ENCODE measurements around the gene SFRP5. TPM values are rescaled to one million over a fixed set of nuclear protein-coding genes. Genes with fewer than 3 reads are reported as not detected.

The SFRP5 gene
- total RNA-seq, 1 donor, result 0.52 TPM

- H3K4me3 ChIP-seq (ENCODE audit: low read length), result no peak overlapping the region
Measured at GRCh38 chr10:97740613-97741012, 31.2 kb downstream of the SFRP5 start.

GRCh38 chr10:97738616-97739015 is 33.2 kb downstream of the SFRP5 start:
- Histone ChIP-seq H3K4me1 (ENCODE audit: insufficient read depth, low read length) (peaks cover 33% of the 10 kb centered on the region), H3K27me3 (ENCODE audit: insufficient read depth, low read length) (no peaks in the 10 kb centered on the region), H3K4me3 (ENCODE audit: low read length) (no peak overlapping the region), H3K9me3 (ENCODE audit: low read depth, low read length) (no peaks in the 10 kb centered on the region)

More at GRCh38 chr10:97740613-97741012, 31.2 kb downstream of the SFRP5 start:
- Histone ChIP-seq H3K27me3 (ENCODE audit: insufficient read depth, low read length) (no peaks in the 10 kb centered on the region), H3K9me3 (ENCODE audit: low read depth, low read length) (no peaks in the 10 kb centered on the region), H3K4me1 (ENCODE audit: insufficient read depth, low read length) (peaks cover 33% of the 10 kb centered on the region)

DNA sequence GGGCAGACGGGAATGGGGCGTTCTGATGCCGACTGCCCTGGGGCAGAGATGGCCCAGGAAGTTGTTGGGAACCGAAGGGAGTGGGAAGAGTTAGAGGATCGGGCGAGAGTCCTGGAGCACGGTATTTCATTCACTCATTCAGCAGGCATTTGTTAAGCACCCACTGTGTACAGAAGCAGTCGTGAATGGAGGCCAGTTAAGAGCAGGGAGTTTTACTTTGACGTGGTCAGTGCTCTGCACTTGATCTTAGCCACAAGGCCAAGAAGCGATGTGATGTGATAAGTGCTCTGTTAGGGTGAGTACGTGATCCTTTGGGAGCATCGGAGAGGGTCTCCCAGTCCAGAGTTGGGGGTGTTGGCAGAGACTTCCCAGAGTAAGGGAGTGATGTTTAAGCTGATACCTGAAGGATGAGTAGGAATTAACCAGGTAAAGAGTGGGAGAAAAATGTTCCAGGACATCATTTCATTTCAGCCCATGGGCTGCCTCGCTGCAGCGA is 34.0 kb downstream of the SFRP5 start:
- Histone ChIP-seq H3K4me3 (ENCODE audit: low read length) (peak overlapping the region; percentile 97), H3K9me3 (ENCODE audit: low read depth, low read length) (no peaks in the 10 kb centered on the region), H3K4me1 (ENCODE audit: insufficient read depth, low read length) (peaks cover 33% of the 10 kb centered on the region), H3K27me3 (ENCODE audit: insufficient read depth, low read length) (no peaks in the 10 kb centered on the region)

DNA sequence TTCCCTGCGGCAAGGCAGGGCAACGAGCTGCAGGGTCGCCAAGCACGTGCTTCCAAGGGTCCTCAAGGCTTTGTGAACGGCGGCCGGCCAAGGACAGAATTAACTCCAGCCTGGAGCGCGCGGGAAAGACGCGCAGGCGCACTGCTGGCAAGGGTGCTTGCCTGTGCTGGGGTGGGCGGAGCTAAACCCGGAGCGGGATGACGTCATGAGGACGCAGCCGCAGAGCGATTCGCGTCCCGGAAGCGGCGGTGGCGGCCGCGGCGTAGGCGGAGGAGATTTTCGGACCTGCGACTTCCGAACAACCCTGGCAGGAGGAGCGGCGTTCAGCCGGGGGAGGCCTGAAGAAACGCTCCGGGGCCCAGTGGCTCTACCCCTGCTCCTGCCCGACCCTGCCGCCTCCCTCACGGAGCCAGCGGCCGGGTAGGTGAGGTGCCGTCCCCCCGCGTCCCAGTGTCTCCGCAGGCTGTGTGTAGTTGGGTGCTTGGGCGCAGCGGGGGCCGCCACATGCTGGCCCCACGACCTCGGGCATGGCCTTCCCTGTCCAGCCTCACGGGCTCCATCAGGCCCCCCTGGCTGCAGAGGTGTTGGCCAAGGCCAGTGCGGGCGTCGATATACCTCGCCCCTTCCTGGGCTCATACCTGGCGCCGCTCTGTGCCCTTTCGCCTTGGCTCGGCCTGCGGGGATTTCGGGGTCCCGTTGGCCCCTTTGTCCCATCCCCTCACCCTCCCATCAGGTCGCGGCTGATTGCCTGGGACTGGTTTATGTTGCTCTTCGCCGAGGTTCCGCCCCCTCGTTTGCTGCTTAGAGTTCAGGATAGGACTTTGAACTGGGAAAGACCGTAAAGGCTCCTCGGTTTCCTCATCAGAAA is 34.7 kb downstream of the SFRP5 start, which contains the start of gene ZFYVE27:
TSS of gene ZFYVE27 (plus strand) at position 227 of the 868 bp plus-strand sequence. CDS start 1,350 bp downstream, outside the sequence.
- peak within 1 kb of the TSS; percentile 97 for H3K4me3 ChIP-seq (ENCODE audit: low read length)
- no peaks in the 10 kb centered on the region for H3K27me3 ChIP-seq (ENCODE audit: insufficient read depth, low read length)
- H3K4me1 ChIP-seq (ENCODE audit: insufficient read depth, low read length), result peaks cover 33% of the 10 kb centered on the region
- no peaks in the 10 kb centered on the region for H3K9me3 ChIP-seq (ENCODE audit: low read depth, low read length)

- Histone ChIP-seq H3K9me3 (ENCODE audit: low read depth, low read length) (no peaks in the 10 kb centered on the region), H3K4me3 (ENCODE audit: low read length) (peak overlapping the region; percentile 97), H3K4me1 (ENCODE audit: insufficient read depth, low read length) (peaks cover 33% of the 10 kb centered on the region), H3K27me3 (ENCODE audit: insufficient read depth, low read length) (no peaks in the 10 kb centered on the region)
Measured at GRCh38 chr10:97736403-97736901, 35.3 kb downstream of the SFRP5 start.

- no peak overlapping the region for H3K4me3 ChIP-seq (ENCODE audit: low read length)
- H3K27me3 ChIP-seq (ENCODE audit: insufficient read depth, low read length), result no peaks in the 10 kb centered on the region
- peaks cover 20% of the 10 kb centered on the region for H3K4me1 ChIP-seq (ENCODE audit: insufficient read depth, low read length)
- no peaks in the 10 kb centered on the region for H3K9me3 ChIP-seq (ENCODE audit: low read depth, low read length)
Measured at GRCh38 chr10:97734021-97734420, 37.8 kb downstream of the SFRP5 start.

- Histone ChIP-seq H3K4me3 (ENCODE audit: low read length) (no peak overlapping the region), H3K27me3 (ENCODE audit: insufficient read depth, low read length) (no peaks in the 10 kb centered on the region), H3K4me1 (ENCODE audit: insufficient read depth, low read length) (peaks cover 14% of the 10 kb centered on the region), H3K9me3 (ENCODE audit: low read depth, low read length) (no peaks in the 10 kb centered on the region)
Measured at GRCh38 chr10:97733256-97733655, 38.5 kb downstream of the SFRP5 start.

DNA sequence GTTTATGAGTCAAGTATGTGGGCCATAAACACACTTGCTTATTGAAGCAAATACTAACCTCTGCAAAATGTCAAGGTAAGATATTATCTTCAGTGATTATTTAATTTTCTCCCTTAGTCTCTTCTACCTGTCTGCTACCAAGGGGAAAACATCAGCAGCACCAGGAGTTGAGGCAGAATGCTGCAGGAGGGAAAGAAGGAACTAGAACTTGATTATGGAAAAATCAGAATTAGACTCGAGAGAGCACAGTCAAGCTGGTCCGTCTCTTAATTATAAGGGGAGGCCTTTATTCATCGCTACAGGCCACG is 39.8 kb downstream of the SFRP5 start:
- no peaks in the 10 kb centered on the region for H3K27me3 ChIP-seq (ENCODE audit: insufficient read depth, low read length)
- H3K9me3 ChIP-seq (ENCODE audit: low read depth, low read length), result no peaks in the 10 kb centered on the region
- H3K4me1 ChIP-seq (ENCODE audit: insufficient read depth, low read length), result peaks cover 5% of the 10 kb centered on the region
- no peak overlapping the region for H3K4me3 ChIP-seq (ENCODE audit: low read length)

- Histone ChIP-seq H3K4me1 (ENCODE audit: insufficient read depth, low read length) (peaks cover 1% of the 10 kb centered on the region), H3K4me3 (ENCODE audit: low read length) (no peak overlapping the region), H3K27me3 (ENCODE audit: insufficient read depth, low read length) (no peaks in the 10 kb centered on the region), H3K9me3 (ENCODE audit: low read depth, low read length) (no peaks in the 10 kb centered on the region)
Measured at GRCh38 chr10:97731346-97732051, 40.3 kb downstream of the SFRP5 start.

- Histone ChIP-seq H3K9me3 (ENCODE audit: low read depth, low read length) (no peaks in the 10 kb centered on the region), H3K4me3 (ENCODE audit: low read length) (no peak overlapping the region), H3K4me1 (ENCODE audit: insufficient read depth, low read length) (no peaks in the 10 kb centered on the region), H3K27me3 (ENCODE audit: insufficient read depth, low read length) (no peaks in the 10 kb centered on the region)
Measured at GRCh38 chr10:97729014-97729413, 42.8 kb downstream of the SFRP5 start.

GRCh38 chr10:97726636-97727178 is 45.1 kb downstream of the SFRP5 start:
- H3K9me3 ChIP-seq (ENCODE audit: low read depth, low read length), result no peaks in the 10 kb centered on the region
- H3K4me1 ChIP-seq (ENCODE audit: insufficient read depth, low read length), result no peaks in the 10 kb centered on the region
- H3K4me3 ChIP-seq (ENCODE audit: low read length), result no peak overlapping the region
- no peaks in the 10 kb centered on the region for H3K27me3 ChIP-seq (ENCODE audit: insufficient read depth, low read length)

- H3K9me3 ChIP-seq (ENCODE audit: low read depth, low read length), result no peaks in the 10 kb centered on the region
- H3K27me3 ChIP-seq (ENCODE audit: insufficient read depth, low read length), result no peaks in the 10 kb centered on the region
- H3K4me3 ChIP-seq (ENCODE audit: low read length), result no peak overlapping the region
- H3K4me1 ChIP-seq (ENCODE audit: insufficient read depth, low read length), result no peaks in the 10 kb centered on the region
Measured at GRCh38 chr10:97724341-97724941, 47.4 kb downstream of the SFRP5 start.

DNA sequence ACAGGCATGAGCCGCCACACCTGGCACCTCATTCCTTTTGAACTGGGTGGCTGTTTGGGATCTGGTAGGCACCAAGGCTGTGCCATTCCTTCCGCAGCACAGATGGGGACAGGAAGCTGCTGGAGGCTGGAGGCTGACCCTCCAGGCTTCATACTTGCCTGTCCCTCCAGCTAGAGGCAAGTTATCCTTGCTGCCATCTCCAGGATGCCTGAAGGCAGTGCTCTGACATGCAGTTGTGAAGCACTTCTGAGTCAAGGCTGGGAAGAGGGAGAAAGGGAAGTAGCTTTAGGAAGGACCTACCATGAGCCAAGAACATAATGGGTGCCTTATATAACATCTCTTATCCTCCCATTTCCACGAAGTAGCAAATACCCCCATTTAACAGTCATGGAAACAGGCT is 48.8 kb downstream of the SFRP5 start:
- H3K9me3 ChIP-seq (ENCODE audit: low read depth, low read length), result no peaks in the 10 kb centered on the region
- no peaks in the 10 kb centered on the region for H3K27me3 ChIP-seq (ENCODE audit: insufficient read depth, low read length)
- peaks cover 12% of the 10 kb centered on the region for H3K4me1 ChIP-seq (ENCODE audit: insufficient read depth, low read length)
- H3K4me3 ChIP-seq (ENCODE audit: low read length), result no peak overlapping the region

GRCh38 chr10:97721871-97722780 is 49.7 kb downstream of the SFRP5 start:
- Histone ChIP-seq H3K9me3 (ENCODE audit: low read depth, low read length) (no peaks in the 10 kb centered on the region), H3K27me3 (ENCODE audit: insufficient read depth, low read length) (no peaks in the 10 kb centered on the region), H3K4me3 (ENCODE audit: low read length) (no peak overlapping the region), H3K4me1 (ENCODE audit: insufficient read depth, low read length) (peaks cover 15% of the 10 kb centered on the region)

All from mononuclear cell (primary cell).